Measurements from ENCODE around the gene STXBP5. TPM values are rescaled to one million over a fixed set of nuclear protein-coding genes. Genes with fewer than 3 reads are reported as not detected.

The STXBP5 gene
- polyA plus RNA-seq, 3 donors, result 14.1 to 15.3 (median 14.6) TPM

GRCh38 chr6:147282566-147282959 is 78.3 kb downstream of the STXBP5 start:
- no peak for DNase-seq (ENCODE audit: low read depth in 3 of 3, low spot score in 2 of 3)

- DNase-seq (ENCODE audit: low read depth in 3 of 3, low spot score in 2 of 3), result peak; percentile 25 to 44 (median 31)
Measured at GRCh38 chr6:147283460-147283859, 79.2 kb downstream of the STXBP5 start.

- DNase-seq (ENCODE audit: low read depth in 3 of 3, low spot score in 2 of 3), result peak; percentile 12 to 15 (median 13)
Measured at GRCh38 chr6:147285087-147285855, 81.1 kb downstream of the STXBP5 start.

GRCh38 chr6:147287869-147288271 is 83.7 kb downstream of the STXBP5 start:
- DNase-seq (ENCODE audit: low read depth in 3 of 3, low spot score in 2 of 3), result no peak

GRCh38 chr6:147297124-147297523 is 92.9 kb downstream of the STXBP5 start:
- no peak for DNase-seq (ENCODE audit: low read depth in 3 of 3, low spot score in 2 of 3)

- DNase-seq (ENCODE audit: low read depth in 3 of 3, low spot score in 2 of 3), result no peak
Measured at GRCh38 chr6:147297663-147298316, 93.6 kb downstream of the STXBP5 start.

- no peak for DNase-seq (ENCODE audit: low read depth in 3 of 3, low spot score in 2 of 3)
Measured at GRCh38 chr6:147298461-147298860, 94.2 kb downstream of the STXBP5 start.

GRCh38 chr6:147299035-147299434 is 94.8 kb downstream of the STXBP5 start:
- no peak for DNase-seq (ENCODE audit: low read depth in 3 of 3, low spot score in 2 of 3)

- DNase-seq (ENCODE audit: low read depth in 3 of 3, low spot score in 2 of 3), result no peak
Measured at GRCh38 chr6:147301070-147301469, 96.9 kb downstream of the STXBP5 start.

- DNase-seq (ENCODE audit: low read depth in 3 of 3, low spot score in 2 of 3), result no peak
Measured at GRCh38 chr6:147304016-147304415, 99.8 kb downstream of the STXBP5 start.

- no peak for DNase-seq (ENCODE audit: low read depth in 3 of 3, low spot score in 2 of 3)
Measured at GRCh38 chr6:147310521-147310920, 106.3 kb downstream of the STXBP5 start.

GRCh38 chr6:147311218-147311617 is 107.0 kb downstream of the STXBP5 start:
- DNase-seq (ENCODE audit: low read depth in 3 of 3, low spot score in 2 of 3), result no peak

GRCh38 chr6:147321260-147321659 is 117.0 kb downstream of the STXBP5 start:
- DNase-seq (ENCODE audit: low read depth in 3 of 3, low spot score in 2 of 3), result no peak

GRCh38 chr6:147322299-147323162 is 118.3 kb downstream of the STXBP5 start:
- no peak for DNase-seq (ENCODE audit: low read depth in 3 of 3, low spot score in 2 of 3)

- no peak for DNase-seq (ENCODE audit: low read depth in 3 of 3, low spot score in 2 of 3)
Measured at GRCh38 chr6:147325557-147325956, 121.3 kb downstream of the STXBP5 start.

- DNase-seq (ENCODE audit: low read depth in 3 of 3, low spot score in 2 of 3), result no peak
Measured at GRCh38 chr6:147331401-147331800, 127.2 kb downstream of the STXBP5 start.

GRCh38 chr6:147337921-147338320 is 133.7 kb downstream of the STXBP5 start:
- no peak for DNase-seq (ENCODE audit: low read depth in 3 of 3, low spot score in 2 of 3)

- peak; percentile 5 to 12 (median 10) for DNase-seq (ENCODE audit: low read depth in 3 of 3, low spot score in 2 of 3)
Measured at GRCh38 chr6:147341486-147341885, 137.3 kb downstream of the STXBP5 start.

- DNase-seq (ENCODE audit: low read depth in 3 of 3, low spot score in 2 of 3), result no peak
Measured at GRCh38 chr6:147345902-147346301, 141.7 kb downstream of the STXBP5 start.

- no peak for DNase-seq (ENCODE audit: low read depth in 3 of 3, low spot score in 2 of 3)
Measured at GRCh38 chr6:147347179-147347881, 143.1 kb downstream of the STXBP5 start.

Measured in right renal cortex interstitium (tissue), 3 donors.